ENCODE data around the gene GIMD1. TPM values are rescaled to one million over a fixed set of nuclear protein-coding genes. Genes with fewer than 3 reads are reported as not detected.

GIMD1 gene
- total RNA-seq, 1 experiment from 2014 or later, result not detected

- ATAC-seq (no peak), DNase-seq (ENCODE audit: low read depth, low spot score) (no peak)
- in situ Hi-C loops (cut with HindIII; ENCODE audit: low pct_unique_long_range_greater_than_20kb, low sequenced_read_pairs) (no loop called here), intact Hi-C loops (cut with micrococcal nuclease; ENCODE audit: unreplicated experiment) (loop anchor here (5.0 kb wide), 1 partner anchor 809 kb away; no protein-coding TSS in a partner anchor)
- Histone ChIP-seq H3K4me3 (ENCODE audit: low read depth in 2 of 2, low read length in 2 of 2) (no peak overlapping the region), H3K9me3 (ENCODE audit: control insufficient read depth, insufficient read depth, low read depth, low read length) (no peaks in the 10 kb centered on the region), H3K27me3 (ENCODE audit: control insufficient read depth, insufficient read depth, low read length) (no peaks in the 10 kb centered on the region), H3K27ac (ENCODE audit: low read length) (no peak overlapping the region), H3K36me3 (ENCODE audit: control insufficient read depth, insufficient read depth, low read length) (no peaks in the 10 kb centered on the region), H3K4me1 (ENCODE audit: control insufficient read depth, insufficient read depth, low read length) (no peaks in the 10 kb centered on the region)
- BruUV-seq (replicated peaks), result no TSS peak
- ChIA-PET POLR2A (no interaction called here), CTCF (interaction anchor here (0.7 kb wide), 1 partner anchor 9 kb away, joined by 3 read pairs; no protein-coding TSS in a partner anchor)
- TF ChIP-seq POLR2AphosphoS5 (IDR thresholded peaks at IDR 0.05; ENCODE audit: low read depth, low read length) (no peak), TCF7L2 (IDR thresholded peaks at IDR 0.05; ENCODE audit: low read depth, low read length) (no peak), REST (IDR thresholded peaks at IDR 0.05; ENCODE audit: insufficient read depth in 1 of 2, low read depth in 2 of 2, low read length in 1 of 2) (no peak), SIN3A (IDR thresholded peaks at IDR 0.05; ENCODE audit: borderline replicate concordance, insufficient read depth, low read depth, low read length) (no peak)
- TF ChIP-seq, protein P1, sequence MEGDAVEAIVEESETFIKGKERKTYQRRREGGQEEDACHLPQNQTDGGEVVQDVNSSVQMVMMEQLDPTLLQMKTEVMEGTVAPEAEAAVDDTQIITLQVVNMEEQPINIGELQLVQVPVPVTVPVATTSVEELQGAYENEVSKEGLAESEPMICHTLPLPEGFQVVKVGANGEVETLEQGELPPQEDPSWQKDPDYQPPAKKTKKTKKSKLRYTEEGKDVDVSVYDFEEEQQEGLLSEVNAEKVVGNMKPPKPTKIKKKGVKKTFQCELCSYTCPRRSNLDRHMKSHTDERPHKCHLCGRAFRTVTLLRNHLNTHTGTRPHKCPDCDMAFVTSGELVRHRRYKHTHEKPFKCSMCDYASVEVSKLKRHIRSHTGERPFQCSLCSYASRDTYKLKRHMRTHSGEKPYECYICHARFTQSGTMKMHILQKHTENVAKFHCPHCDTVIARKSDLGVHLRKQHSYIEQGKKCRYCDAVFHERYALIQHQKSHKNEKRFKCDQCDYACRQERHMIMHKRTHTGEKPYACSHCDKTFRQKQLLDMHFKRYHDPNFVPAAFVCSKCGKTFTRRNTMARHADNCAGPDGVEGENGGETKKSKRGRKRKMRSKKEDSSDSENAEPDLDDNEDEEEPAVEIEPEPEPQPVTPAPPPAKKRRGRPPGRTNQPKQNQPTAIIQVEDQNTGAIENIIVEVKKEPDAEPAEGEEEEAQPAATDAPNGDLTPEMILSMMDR (IDR thresholded peaks at IDR 0.05), result no peak
These were observed 4.4 kb upstream of the GIMD1 start for GRCh38 chr4:106373026-106373425.

- no peak for TF ChIP-seq TCF7L2 (IDR thresholded peaks at IDR 0.05; ENCODE audit: low read depth, low read length)
- TF ChIP-seq POLR2AphosphoS5 (IDR thresholded peaks at IDR 0.05; ENCODE audit: low read depth, low read length), result no peak
- TF ChIP-seq SIN3A (IDR thresholded peaks at IDR 0.05; ENCODE audit: borderline replicate concordance, insufficient read depth, low read depth, low read length), result no peak
- TF ChIP-seq, protein P1 (IDR thresholded peaks at IDR 0.05), result no peak
- no peak for TF ChIP-seq REST (IDR thresholded peaks at IDR 0.05; ENCODE audit: insufficient read depth in 1 of 2, low read depth in 2 of 2, low read length in 1 of 2)
- Histone ChIP-seq H3K9me3 (ENCODE audit: control insufficient read depth, insufficient read depth, low read depth, low read length) (no peaks in the 10 kb centered on the region), H3K4me1 (ENCODE audit: control insufficient read depth, insufficient read depth, low read length) (no peaks in the 10 kb centered on the region), H3K27ac (ENCODE audit: low read length) (no peak overlapping the region), H3K36me3 (ENCODE audit: control insufficient read depth, insufficient read depth, low read length) (no peaks in the 10 kb centered on the region), H3K4me3 (ENCODE audit: low read depth in 2 of 2, low read length in 2 of 2) (no peak overlapping the region), H3K27me3 (ENCODE audit: control insufficient read depth, insufficient read depth, low read length) (no peaks in the 10 kb centered on the region)
- DNase-seq (ENCODE audit: low read depth, low spot score) (no peak), ATAC-seq (no peak)
- BruUV-seq (replicated peaks), result no TSS peak
- POLR2A ChIA-PET, result no interaction called here
- intact Hi-C loops (cut with micrococcal nuclease; ENCODE audit: unreplicated experiment) (loop anchor here (5.0 kb wide), 1 partner anchor 811 kb away; no protein-coding TSS in a partner anchor), in situ Hi-C loops (cut with HindIII; ENCODE audit: low pct_unique_long_range_greater_than_20kb, low sequenced_read_pairs) (no loop called here)
- CTCF ChIA-PET, result no interaction called here
These were observed 2.6 kb upstream of the GIMD1 start for GRCh38 chr4:106371161-106371560.

All from Panc1 (cell line).